Thymus (tissue), 14 donors: ENCODE data around the gene DDI1. TPM values are rescaled to one million over a fixed set of nuclear protein-coding genes. Genes with fewer than 3 reads are reported as not detected.

ENCODE experiments used
- DNase-seq, 9 donors: peaks; one replicate each; pipeline ENCODE4 v3.0.0-alpha.2; 2013; ENCODE audit warnings: low spot score in 9 of 9, low read depth in 6 of 9, missing footprints in 1 of 9
- H3K27ac ChIP-seq, 2 donors: one replicate each; pipeline ENCODE4 v1.5.1; 2013; ENCODE audit warnings: control low read depth in 1 of 2, low read depth in 1 of 2, low read length in 1 of 2, mild to moderate bottlenecking in 1 of 2, moderate library complexity in 1 of 2
- H3K27me3 ChIP-seq, 2 donors: one replicate each; pipeline ENCODE4 v1.5.1; 2013; ENCODE audit warnings: low read length in 1 of 2; ENCODE audit not compliant: control insufficient read depth in 2 of 2, insufficient read depth in 1 of 2
- H3K36me3 ChIP-seq, 2 donors: one replicate each; pipeline ENCODE4 v1.5.1; 2013; ENCODE audit warnings: low read length in 1 of 2, mild to moderate bottlenecking in 1 of 2, moderate library complexity in 1 of 2; ENCODE audit not compliant: control insufficient read depth in 2 of 2, insufficient read depth in 2 of 2
- H3K4me1 ChIP-seq, 2 donors: one replicate each; pipeline ENCODE4 v1.5.1; 2013; ENCODE audit warnings: low read length in 2 of 2; ENCODE audit not compliant: control insufficient read depth in 2 of 2, insufficient read depth in 2 of 2
- H3K4me3 ChIP-seq, 2 donors: one replicate each; pipeline ENCODE4 v1.5.1; 2013; ENCODE audit warnings: low read length in 2 of 2, control low read depth in 1 of 2, mild to moderate bottlenecking in 1 of 2
- H3K9me3 ChIP-seq, 2 donors: one replicate each; pipeline ENCODE4 v1.5.1; 2013; ENCODE audit warnings: low read length in 1 of 2, mild to moderate bottlenecking in 1 of 2; ENCODE audit not compliant: control insufficient read depth in 2 of 2, insufficient read depth in 1 of 2
- WGBS: extraction: QIAGEN DNeasy Blood & Tissue Kit; methylation state at CpG from one replicate; pipeline ENCODE4 v1.1.7; 2013; 5-methylcytosine and 5-hydroxymethylcytosine counted together
- long read RNA-seq, 10 donors: transcript quantifications; one replicate each; lab custom pipeline, GENCODE V29; 2026
- polyA plus RNA-seq: library from polyadenylated mRNA; stranded (reverse); fragments of 200-250 nt; gene quantifications from one replicate; pipeline ENCODE4 v1.2.3, GENCODE V29; 2013
- total RNA-seq: library from RNA; stranded (reverse); fragments of 120-200 nt; gene quantifications from one replicate; pipeline ENCODE4 v1.2.4, GENCODE V29; 2013
- donor health status: healthy.

Gene DDI1
- total RNA-seq (not detected), polyA plus RNA-seq (not detected)
- long read RNA-seq, donor 1 = 0 reads
- long read RNA-seq, donor 2 = 0 reads
- long read RNA-seq, donor 3 = 0 reads
- long read RNA-seq, donor 4 = 0 reads
- long read RNA-seq, donor 5 = 0 reads
- long read RNA-seq, donor 6 = 0 reads
- long read RNA-seq, donor 7 = 0 reads
- long read RNA-seq, donor 8 = 0 reads
- long read RNA-seq, donor 9 = 0 reads
- long read RNA-seq, donor 10 = 0 reads

- Histone ChIP-seq H3K36me3 (no peaks in the 10 kb centered on the region), H3K9me3 (peaks cover 0 to 13% of the 10 kb centered on the region in 2 donors), H3K4me1 (no peaks in the 10 kb centered on the region), H3K27me3 (no peaks in the 10 kb centered on the region), H3K27ac (no peak within 1 kb of the TSS), H3K4me3 (no peak within 1 kb of the TSS)
- DNase-seq = no peak
- whole genome bisulfite sequencing = 97% methylated on average over 26 of the region's 26 CpGs
Observed at GRCh38 chr11:104036588-104036987, at the start of gene DDI1. Gene DDI1 (plus strand): TSS chr11:104036640. CDS start chr11:104036823, 183 bp downstream.

GRCh38 chr11:103987629-103988594 lies 48.5 kb upstream of the DDI1 start:
- H3K27ac ChIP-seq = no peak overlapping the region
- DNase-seq = no peak
- no peaks in the 10 kb centered on the region for H3K4me1 ChIP-seq
- no peaks in the 10 kb centered on the region for H3K27me3 ChIP-seq
- H3K4me3 ChIP-seq = no peak overlapping the region
- no peaks in the 10 kb centered on the region for H3K36me3 ChIP-seq
- H3K9me3 ChIP-seq = no peaks in the 10 kb centered on the region
- 87% methylated on average over 9 of the region's 9 CpGs for WGBS

- DNase-seq = no peak
- 70% methylated on average over 4 of the region's 4 CpGs for WGBS
- Histone ChIP-seq H3K4me3 (no peak overlapping the region), H3K4me1 (no peaks in the 10 kb centered on the region), H3K27ac (no peak overlapping the region), H3K9me3 (no peaks in the 10 kb centered on the region), H3K27me3 (no peaks in the 10 kb centered on the region), H3K36me3 (no peaks in the 10 kb centered on the region)
Observed at GRCh38 chr11:103988595-103988969, 47.9 kb upstream of the DDI1 start.

GRCh38 chr11:103993507-103993906 lies 42.9 kb upstream of the DDI1 start:
- Histone ChIP-seq H3K4me1 (no peaks in the 10 kb centered on the region), H3K4me3 (no peak overlapping the region), H3K27ac (no peak overlapping the region), H3K9me3 (no peaks in the 10 kb centered on the region), H3K36me3 (no peaks in the 10 kb centered on the region), H3K27me3 (no peaks in the 10 kb centered on the region)
- DNase-seq = no peak

GRCh38 chr11:103994094-103994493 lies 42.3 kb upstream of the DDI1 start:
- no peaks in the 10 kb centered on the region for H3K9me3 ChIP-seq
- H3K36me3 ChIP-seq = no peaks in the 10 kb centered on the region
- 98% methylated on average over 1 of the region's 1 CpG for WGBS
- H3K27ac ChIP-seq = no peak overlapping the region
- no peaks in the 10 kb centered on the region for H3K27me3 ChIP-seq
- H3K4me3 ChIP-seq = no peak overlapping the region
- no peak for DNase-seq
- H3K4me1 ChIP-seq = no peaks in the 10 kb centered on the region

GRCh38 chr11:103994518-103994917 lies 41.9 kb upstream of the DDI1 start:
- 90% methylated on average over 2 of the region's 2 CpGs for WGBS
- H3K4me3 ChIP-seq = no peak overlapping the region

GRCh38 chr11:103995896-103996295 lies 40.5 kb upstream of the DDI1 start:
- no peaks in the 10 kb centered on the region for H3K36me3 ChIP-seq
- no peaks in the 10 kb centered on the region for H3K27me3 ChIP-seq
- no peaks in the 10 kb centered on the region for H3K9me3 ChIP-seq
- DNase-seq = no peak
- no peak overlapping the region for H3K27ac ChIP-seq
- no peaks in the 10 kb centered on the region for H3K4me1 ChIP-seq
- 94% methylated on average over 4 of the region's 4 CpGs for WGBS
- no peak overlapping the region for H3K4me3 ChIP-seq

More at GRCh38 chr11:103994518-103994917, 41.9 kb upstream of the DDI1 start:
- no peak overlapping the region for H3K27ac ChIP-seq
- no peaks in the 10 kb centered on the region for H3K9me3 ChIP-seq
- H3K4me1 ChIP-seq = no peaks in the 10 kb centered on the region
- no peak for DNase-seq
- no peaks in the 10 kb centered on the region for H3K36me3 ChIP-seq
- no peaks in the 10 kb centered on the region for H3K27me3 ChIP-seq

- H3K27me3 ChIP-seq = no peaks in the 10 kb centered on the region
- no peaks in the 10 kb centered on the region for H3K9me3 ChIP-seq
- DNase-seq = no peak
- WGBS = 93% methylated on average over 1 of the region's 1 CpG
- no peaks in the 10 kb centered on the region for H3K4me1 ChIP-seq
- H3K4me3 ChIP-seq = no peak overlapping the region
- H3K36me3 ChIP-seq = no peaks in the 10 kb centered on the region
- no peak overlapping the region for H3K27ac ChIP-seq
Observed at GRCh38 chr11:103997082-103997481, 39.4 kb upstream of the DDI1 start.

GRCh38 chr11:103998826-103999508 lies 37.5 kb upstream of the DDI1 start:
- Histone ChIP-seq H3K36me3 (no peaks in the 10 kb centered on the region), H3K27me3 (no peaks in the 10 kb centered on the region), H3K27ac (no peak overlapping the region), H3K4me3 (no peak overlapping the region), H3K9me3 (no peaks in the 10 kb centered on the region), H3K4me1 (no peaks in the 10 kb centered on the region)
- WGBS = 98% methylated on average over 5 of the region's 5 CpGs
- no peak for DNase-seq
